ENCODE measurements around the gene DGKQ. TPM values are rescaled to one million over a fixed set of nuclear protein-coding genes. Genes with fewer than 3 reads are reported as not detected.

DGKQ gene
- total RNA-seq, 1 experiment from 2014 or later, result 12.4 TPM

GRCh38 chr4:1000686-1001260 is 27.4 kb upstream of the DGKQ start:
- DNase-seq, result no peak
- H2AFZ ChIP-seq (ENCODE audit: low read length), result no peak overlapping the region
- no peak overlapping the region for H3K27ac ChIP-seq (ENCODE audit: insufficient read length, low read depth, low read length)
- H3K9me3 ChIP-seq (ENCODE audit: control insufficient read depth, low read depth, low read length), result no peaks in the 10 kb centered on the region
- WGBS (ENCODE audit: extremely low coverage, insufficient read length, low lambda C conversion rate), result no CpG with 5 or more reads among the region's 15 CpGs
- H2AK5ac ChIP-seq (ENCODE audit: insufficient read length, low read length), result no peak overlapping the region
- H3K27ac Mint-ChIP-seq, result no peak overlapping the region
- H3T11ph ChIP-seq (ENCODE audit: low read length), result no peak overlapping the region
- no peak overlapping the region for H3K14ac ChIP-seq (ENCODE audit: insufficient read depth, low read length)
- no peak overlapping the region for H2BK120ac ChIP-seq (ENCODE audit: low read depth, low read length, poor library complexity, severe bottlenecking)
- H2BK5ac ChIP-seq (ENCODE audit: insufficient read length, low read length), result no peak overlapping the region
- peaks cover 83% of the 10 kb centered on the region for H3K27me3 Mint-ChIP-seq (ENCODE audit: low read depth)
- no peak overlapping the region for H4K8ac ChIP-seq (replicated peaks; ENCODE audit: insufficient read length, low read depth, low read length)
- H2BK20ac ChIP-seq (ENCODE audit: low read depth, low read length, poor library complexity, severe bottlenecking), result no peak overlapping the region
- no peak overlapping the region for H3K9ac ChIP-seq (ENCODE audit: extremely low read depth, insufficient read length, low read length)
- no peak overlapping the region for H3K18ac ChIP-seq (ENCODE audit: insufficient read length, low read depth, low read length)
- H4K20me1 ChIP-seq (ENCODE audit: control insufficient read depth, insufficient read depth, insufficient read length), result no peaks in the 10 kb centered on the region
- peaks cover 11% of the 10 kb centered on the region for H3K23me2 ChIP-seq (ENCODE audit: insufficient read length, low read depth, low read length, poor library complexity, severe bottlenecking)
- H3K4me3 Mint-ChIP-seq, result no peak overlapping the region
- H3K4ac ChIP-seq (ENCODE audit: low read depth, low read length), result no peak overlapping the region
- H3K56ac ChIP-seq (ENCODE audit: insufficient read length, low read depth, low read length), result no peak overlapping the region
- H4K5ac ChIP-seq (ENCODE audit: insufficient read length, low read depth, low read length), result no peak overlapping the region
- no peak overlapping the region for H3K23ac ChIP-seq (ENCODE audit: insufficient read length, low read depth, low read length)
- H3K36me3 Mint-ChIP-seq (ENCODE audit: insufficient read depth in 1 of 3, low read depth in 3 of 3), result no peaks in the 10 kb centered on the region
- peaks cover 41% of the 10 kb centered on the region; the same call in 1 of the 2 replicates for H3K27me3 ChIP-seq (ENCODE audit: insufficient read depth, low read length)
- H2BK12ac ChIP-seq (ENCODE audit: insufficient read length, low read depth, low read length), result no peak overlapping the region
- H3K79me1 ChIP-seq (ENCODE audit: insufficient read depth, low read depth, low read length, poor library complexity, severe bottlenecking), result no peaks in the 10 kb centered on the region
- no peaks in the 10 kb centered on the region for H3K79me2 ChIP-seq (ENCODE audit: insufficient read depth, low read length)
- no peak overlapping the region for H2BK15ac ChIP-seq (ENCODE audit: low read depth, low read length)
- no peak overlapping the region for H4K91ac ChIP-seq (ENCODE audit: insufficient read length, low read depth, low read length)
- H3K4me1 ChIP-seq (ENCODE audit: insufficient read depth, low read length), result no peaks in the 10 kb centered on the region
- peaks cover 0 to 2% of the 10 kb centered on the region in 2 experiments; a peak in 1 of 5 replicates for H3K9me3 Mint-ChIP-seq
- no peak for TF ChIP-seq CTCF (conservative IDR thresholded peaks at IDR 0.05)
- peaks cover 2 to 4% of the 10 kb centered on the region in 2 experiments; a peak in 2 of 4 replicates for H3K4me1 Mint-ChIP-seq
- H3K4me2 ChIP-seq (ENCODE audit: insufficient read depth, insufficient read length, low read length), result no peak overlapping the region

Data from H9 (cell line).